GM21390 (cell line): Measurements from ENCODE around the gene ZFAND2B.
"Not testable (repeated sequence)": the region's sequence is repeated elsewhere in the genome, so short reads cannot be mapped to it uniquely, and the experiment has no call there.

Experiments
- ATAC-seq: cut with Tn5 transposase; IDR thresholded peaks from one replicate; pipeline ENCODE4 v1.9.1; 2021; ENCODE audit not compliant: unreplicated experiment

The ZFAND2B gene

DNA sequence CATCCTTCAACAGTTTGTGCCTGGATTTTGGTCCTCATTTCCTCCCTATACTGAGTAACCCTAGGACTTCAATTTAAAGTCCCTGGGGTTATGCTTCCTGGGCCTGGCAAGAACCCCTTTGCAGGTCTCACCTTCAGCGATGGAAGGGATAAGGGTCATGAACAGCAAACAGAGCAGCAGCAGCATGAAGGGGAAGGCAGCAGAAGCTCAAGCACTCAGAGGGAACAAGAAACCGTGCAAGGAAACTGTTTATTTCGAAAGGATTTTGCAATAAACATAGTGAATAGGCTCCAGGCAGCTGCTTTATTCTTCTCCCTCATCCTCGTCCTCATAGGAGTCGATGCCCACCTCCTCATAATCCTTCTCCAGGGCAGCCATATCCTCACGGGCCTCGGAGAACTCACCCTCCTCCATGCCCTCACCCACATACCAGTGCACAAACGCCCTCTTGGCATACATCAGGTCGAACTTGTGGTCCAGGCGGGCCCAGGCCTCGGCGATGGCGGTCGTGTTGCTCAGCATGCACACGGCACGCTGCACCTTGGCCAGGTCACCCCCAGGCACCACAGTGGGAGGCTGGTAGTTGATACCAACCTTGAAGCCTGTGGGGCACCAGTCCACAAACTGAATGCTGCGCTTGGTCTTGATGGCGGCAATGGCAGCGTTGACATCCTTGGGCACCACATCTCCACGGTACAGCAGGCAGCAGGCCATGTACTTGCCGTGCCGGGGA is 43.6 kb downstream of the ZFAND2B start:
- no peak for ATAC-seq

DNA sequence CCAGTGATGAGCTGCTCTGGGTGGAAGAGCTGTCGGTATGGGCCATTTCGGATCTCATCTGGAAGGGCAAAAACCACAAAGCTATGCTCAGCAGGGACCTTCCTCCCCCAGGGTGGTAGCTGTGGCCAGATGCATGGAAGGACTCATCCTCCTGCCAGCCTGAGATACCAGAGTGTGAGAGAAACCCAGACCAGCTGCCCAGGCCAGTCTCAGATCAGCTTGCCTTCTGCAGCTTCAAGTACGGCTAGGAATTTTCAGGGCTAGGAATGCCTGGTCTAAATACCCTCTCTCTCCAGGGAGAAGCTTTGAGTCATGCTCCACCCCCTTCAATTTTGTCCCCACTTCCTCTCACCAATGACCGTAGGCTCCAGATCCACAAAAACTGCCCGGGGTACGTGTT is 45.1 kb downstream of the ZFAND2B start:
- no peak for ATAC-seq

DNA sequence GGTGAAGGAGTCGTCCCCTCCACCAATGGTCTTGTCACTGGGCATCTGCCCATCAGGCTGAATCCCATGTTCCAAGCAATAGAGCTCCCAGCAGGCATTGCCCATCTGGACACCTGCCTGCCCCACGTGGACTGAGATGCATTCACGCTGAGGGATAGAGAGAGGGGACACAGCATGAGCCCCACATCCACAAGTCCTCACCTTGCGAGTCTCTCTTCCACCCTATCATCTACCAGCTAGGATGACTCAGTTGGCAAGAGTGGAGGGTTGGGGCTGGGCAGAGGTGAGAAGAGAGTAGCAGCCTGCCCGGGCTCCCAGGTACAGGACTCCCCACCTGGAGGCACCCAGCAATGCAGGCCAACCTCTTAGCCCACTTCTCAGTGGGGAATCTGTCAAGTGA is 45.5 kb downstream of the ZFAND2B start:
- no peak for ATAC-seq

DNA sequence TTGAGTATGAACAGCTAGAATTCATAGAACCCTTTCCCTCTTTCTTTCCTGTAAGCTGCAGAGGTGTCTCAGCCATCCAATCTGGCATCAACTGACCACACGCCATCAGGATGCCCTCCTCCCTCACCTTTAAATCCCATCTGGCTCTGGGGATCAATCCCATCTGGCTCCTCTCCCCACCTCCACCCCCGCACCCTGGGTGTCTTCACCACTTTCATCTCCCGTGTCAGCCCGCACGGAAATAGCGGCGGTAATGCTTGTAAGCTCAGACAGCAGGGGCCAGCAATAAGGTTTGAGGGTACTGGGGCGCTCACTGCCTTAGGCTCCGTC is 46.0 kb downstream of the ZFAND2B start:
- no peak for ATAC-seq

DNA sequence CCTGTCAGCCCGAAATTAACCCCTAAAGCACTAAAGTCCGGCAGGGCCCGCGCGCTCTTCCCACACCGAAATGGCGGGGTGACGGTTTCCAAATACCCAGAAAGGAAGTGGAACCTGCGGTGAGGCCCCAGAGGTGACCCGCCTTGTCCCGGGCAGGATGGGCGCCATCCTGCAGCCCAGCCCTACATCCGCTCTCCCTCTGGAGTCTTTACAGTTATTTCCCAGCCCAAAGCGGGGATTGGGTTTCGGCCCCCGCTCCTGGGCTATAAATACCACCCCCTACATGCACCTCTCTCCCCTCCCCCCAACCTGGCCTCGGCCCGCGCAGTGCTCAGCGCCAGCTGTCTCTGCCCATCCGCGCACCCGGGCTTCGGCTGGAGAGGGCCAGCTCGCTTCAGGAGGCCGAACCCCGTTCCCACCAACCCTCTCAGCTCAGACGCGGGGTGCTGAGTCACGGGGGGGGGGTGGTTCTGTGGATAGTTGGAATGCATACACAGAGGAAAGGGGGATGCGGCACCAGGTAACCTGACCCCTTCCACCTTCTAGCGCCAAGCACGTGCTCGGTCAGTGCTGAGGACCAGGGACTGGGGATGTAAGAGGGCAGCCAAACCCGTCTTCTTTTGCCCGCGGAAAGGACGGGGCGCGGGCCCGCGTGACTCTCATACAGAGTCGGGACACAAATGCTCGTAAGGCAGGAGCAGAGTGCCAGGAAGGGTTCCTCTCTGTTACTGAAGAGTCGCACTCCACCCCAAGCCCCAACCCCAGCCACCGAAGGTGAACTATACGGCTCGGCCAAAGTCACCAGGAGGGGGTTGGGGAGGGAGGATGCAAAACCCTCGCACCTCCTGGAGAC is 46.5 kb downstream of the ZFAND2B start, which contains the start of gene TUBA4B:
Gene TUBA4B, plus strand, starts transcription at position 344 of the 853 bp plus-strand sequence. Its CDS starts 165 bp downstream, at position 509.
- ATAC-seq: peak; percentile 8

DNA sequence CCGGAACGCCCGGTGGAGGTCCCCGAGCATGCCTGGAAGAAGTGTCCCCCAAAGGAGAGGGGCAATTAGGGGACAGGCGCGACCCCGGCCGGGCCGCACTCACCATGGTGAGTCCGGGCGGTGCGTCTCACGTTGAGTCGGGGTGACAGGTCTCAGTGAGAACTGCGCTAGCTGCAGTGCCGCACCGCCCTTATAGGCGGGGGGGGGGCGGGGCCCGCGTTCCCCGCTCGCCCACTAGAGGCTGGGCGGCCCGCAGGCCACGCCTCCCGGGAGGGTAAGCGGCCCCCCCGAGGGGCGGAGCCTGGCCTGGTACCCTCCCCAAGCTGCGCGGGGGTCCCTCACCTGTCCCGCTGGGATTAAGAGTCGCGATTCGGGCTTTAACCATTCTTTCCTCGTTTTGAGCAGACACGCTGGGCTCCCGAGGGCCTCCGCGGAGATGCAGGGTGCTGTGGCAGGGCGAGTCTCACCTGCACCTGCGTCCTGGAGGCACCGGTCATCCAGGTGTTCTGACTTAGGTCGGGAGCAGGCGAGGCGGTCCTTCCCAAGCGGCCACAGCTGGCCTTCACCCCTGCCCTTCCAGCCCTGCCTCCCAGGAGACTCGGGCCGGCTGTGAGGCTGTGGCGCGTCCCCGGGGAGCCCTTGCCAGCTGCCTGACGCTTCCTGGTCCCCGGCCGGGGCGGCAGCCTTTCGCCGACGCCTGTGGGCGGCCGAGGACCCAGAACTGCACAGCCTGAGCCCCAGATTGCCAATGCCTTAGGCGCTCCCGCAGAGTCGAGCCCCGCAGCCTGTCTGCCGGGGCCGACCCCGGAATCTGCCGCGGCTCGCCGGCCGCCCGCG is 47.4 kb downstream of the ZFAND2B start, which contains the start of gene TUBA4A:
Gene TUBA4A, minus strand, starts transcription at position 166 of the 837 bp plus-strand sequence. Its CDS starts 60 bp downstream, at position 106.
- peak; percentile 49 for ATAC-seq

DNA sequence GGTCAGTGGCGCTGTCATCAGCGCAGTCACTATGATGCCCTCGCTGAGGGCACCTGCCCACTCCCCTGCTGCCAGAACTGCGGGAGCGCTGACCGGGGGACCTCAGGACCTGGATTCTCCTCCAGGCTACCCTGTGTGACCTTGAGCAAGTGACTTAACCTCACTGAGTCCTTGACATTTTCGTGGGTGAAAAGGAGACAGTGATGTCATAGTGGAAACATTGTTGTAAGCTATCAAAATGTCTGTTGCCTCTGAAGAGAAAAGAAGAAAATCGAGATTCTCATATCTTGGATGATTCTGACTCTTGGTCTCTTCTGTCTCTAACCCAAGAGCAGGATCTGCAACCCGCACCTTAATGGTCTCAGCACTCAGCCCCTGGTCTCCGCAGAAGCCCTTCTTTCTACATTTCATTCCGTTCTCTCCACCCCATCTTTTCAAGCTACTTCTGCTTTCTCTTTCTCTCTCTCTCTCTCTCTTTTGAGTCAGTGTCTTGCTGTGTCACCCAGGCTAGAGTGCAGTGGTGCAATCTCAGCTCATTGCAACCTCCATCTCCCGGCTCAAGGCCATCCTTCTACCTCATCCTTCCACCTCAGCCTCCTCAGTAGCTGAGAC is 48.1 kb downstream of the ZFAND2B start:
- peak; percentile 26 for ATAC-seq

GRCh38 chr2:219258942-219259341 is 52.4 kb downstream of the ZFAND2B start:
- not testable (repeated sequence) for ATAC-seq
